Upper lobe of left lung (tissue), 4 donors: ENCODE measurements around the gene PRSS3.

Source experiments
- CTCF ChIP-seq, 6 experiments: fragments of 450-650 bp in 4 of 6; fragments of 200-600 bp in 2 of 6; sonication (generic) in 2 of 6; IDR thresholded peaks; one replicate each; pipeline ENCODE4 v1.5.1; 2016 to 2019; ENCODE audit warnings: antibody characterized with exemption in 6 of 6
- POLR2A ChIP-seq, 4 donors: fragments of 450-650 bp; IDR thresholded peaks; one replicate each; pipeline ENCODE4 v1.5.1; 2016 to 2017; ENCODE audit warnings: antibody characterized with exemption in 4 of 4, mild to moderate bottlenecking in 2 of 4
- POLR2AphosphoS5 ChIP-seq, 2 donors: sonication (generic); formaldehyde crosslinking; IDR thresholded peaks; one replicate each; pipeline ENCODE4 v1.5.1; 2017; ENCODE audit warnings: antibody characterized with exemption in 2 of 2

- TF ChIP-seq CTCF (IDR thresholded peaks at IDR 0.05) = no peak
- TF ChIP-seq POLR2AphosphoS5 (IDR thresholded peaks at IDR 0.05) = no peak
- TF ChIP-seq POLR2A (IDR thresholded peaks at IDR 0.05) = no peak
Observed at GRCh38 chr9:33750307-33750838, 45.0 kb upstream of the PRSS3 start.
